Gastrocnemius medialis (tissue), 4 donors: ENCODE data around the gene KDM2B. TPM values are rescaled to one million over a fixed set of nuclear protein-coding genes. Genes with fewer than 3 reads are reported as not detected.

Experiments used
- ATAC-seq, 2 donors: fragments of 150-250 bp; one replicate each; pipeline ENCODE4 v1.9.1; 2016
- DNase-seq, 2 donors: peaks; one replicate each; pipeline ENCODE4 v3.0.0-alpha.2; 2019
- H3K27ac ChIP-seq, 4 donors: fragments of 200-600 bp; sonication (generic); 1 replicate in 1 of 4; 2 replicates in 3 of 4; pipeline ENCODE4 v1.5.1; 2016 to 2018; ENCODE audit warnings: mild to moderate bottlenecking in 2 of 4, moderate library complexity in 1 of 4
- H3K27me3 ChIP-seq, 3 donors: fragments of 200-600 bp; sonication (generic) in 2 of 3; 1 replicate in 1 of 3; 2 replicates in 2 of 3; pipeline versions ENCODE4 v1.5.1 to v1.6.0; 2016 to 2019; ENCODE audit warnings: mild to moderate bottlenecking in 1 of 3, moderate library complexity in 1 of 3
- H3K36me3 ChIP-seq, 2 donors: fragments of 200-600 bp; sonication (generic) in 1 of 2; one replicate each; pipeline ENCODE4 v1.5.1; 2017 to 2018
- H3K4me1 ChIP-seq, 2 donors: fragments of 200-600 bp; sonication (generic) in 1 of 2; one replicate each; pipeline ENCODE4 v1.5.1; 2016 to 2017; ENCODE audit warnings: mild to moderate bottlenecking in 2 of 2
- H3K4me3 ChIP-seq, 4 donors: fragments of 200-600 bp; sonication (generic) in 3 of 4; 1 replicate in 1 of 4; 2 replicates in 3 of 4; pipeline ENCODE4 v1.5.1; 2016 to 2019; ENCODE audit warnings: mild to moderate bottlenecking in 2 of 4
- H3K9me3 ChIP-seq, 3 donors: fragments of 200-600 bp; sonication (generic) in 2 of 3; 1 replicate in 1 of 3; 2 replicates in 2 of 3; pipeline ENCODE4 v1.5.1; 2016 to 2019
- POLR2A ChIP-seq, 2 donors: fragments of 450-650 bp; IDR thresholded peaks; one replicate each; pipeline ENCODE4 v1.6.1; 2017; ENCODE audit warnings: antibody characterized with exemption in 2 of 2, mild to moderate bottlenecking in 2 of 2, moderate library complexity in 2 of 2
- in situ Hi-C, 4 donors: fragments of 200-750 bp; cut with MboI; loops; one replicate each; pipeline versions ENCODE4 v1.15.0 to v1.8.0; 2017; ENCODE audit warnings: low sequenced_read_pairs in 4 of 4
- intact Hi-C: fragments of 100-400 bp; cut with DNase I; formaldehyde crosslinking; loops from one replicate; pipeline ENCODE4 v1.15.1; 2023; ENCODE audit warnings: low total_unique reads
- total RNA-seq, 4 donors: library from RNA; depleted of rRNA; stranded (reverse); fragments of >200 nt; gene quantifications; one replicate each; pipeline versions ENCODE4 v1.1.0 to v1.2.3, GENCODE V29; 2016
- TF ChIP-seq, protein P1 (sequence below), 5 experiments: fragments of 450-650 bp in 3 of 5; fragments of 200-600 bp in 2 of 5; sonication (generic) in 2 of 5; IDR thresholded peaks in 4 of 5; conservative IDR thresholded peaks in 1 of 5; 1 replicate in 4 of 5; 2 replicates in 1 of 5; pipeline ENCODE4 v1.5.1; 2016 to 2019; ENCODE audit warnings: antibody characterized with exemption in 5 of 5, mild to moderate bottlenecking in 3 of 5, moderate library complexity in 3 of 5

The KDM2B gene
- total RNA-seq, 4 donors from 2014 or later, result 4.8 to 9.4 (median 8.3) TPM

DNA sequence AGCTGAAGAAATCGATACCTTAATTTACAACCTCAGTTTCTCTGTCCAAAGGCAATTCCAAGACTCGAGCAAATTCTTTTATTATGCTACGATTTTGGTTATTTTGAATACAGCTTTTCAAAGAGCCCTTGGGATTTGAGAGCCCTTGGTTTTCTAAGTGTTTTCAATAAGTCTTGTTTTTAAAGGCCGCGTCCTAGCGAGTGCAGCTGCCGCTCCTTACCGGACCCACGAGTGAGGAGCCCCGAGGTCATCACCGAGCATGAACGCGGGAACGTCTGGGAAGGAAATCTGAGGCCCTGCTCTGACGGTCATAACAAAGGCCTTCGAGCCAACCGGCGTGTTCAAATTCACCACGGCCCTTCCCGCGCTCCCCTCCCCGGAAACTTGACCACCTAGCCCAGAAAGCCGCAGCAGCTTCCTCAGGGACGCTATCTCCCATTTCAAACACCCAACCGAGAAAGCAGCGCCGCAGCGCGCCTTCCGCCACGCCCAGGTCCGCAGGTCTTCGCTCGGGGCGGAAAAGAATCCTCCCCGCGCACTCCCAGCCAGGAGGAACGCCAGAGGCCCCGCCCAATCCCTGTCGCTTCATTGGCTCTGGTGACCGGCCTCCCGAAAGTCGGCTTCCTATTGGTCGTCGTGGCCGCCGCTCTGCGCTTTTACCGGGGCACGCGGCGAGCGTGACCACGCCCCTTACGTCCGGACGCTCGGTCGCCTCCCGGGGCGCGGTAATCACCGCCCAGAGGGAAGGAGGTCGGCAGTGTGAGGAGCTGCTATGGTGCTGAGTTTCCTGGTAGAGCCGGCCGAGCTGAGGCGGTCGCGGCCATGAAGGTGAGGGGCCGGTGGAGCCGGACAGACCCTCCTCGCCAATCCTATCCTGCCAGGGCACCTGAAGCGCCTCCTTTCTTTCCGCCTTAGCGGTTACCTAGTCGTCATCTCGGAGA is 181.2 kb downstream of the KDM2B start, which contains the start of gene RNF34:
TSS of gene RNF34 (plus strand) at position 728 of the 941 bp plus-strand sequence. CDS start at position 823, 95 bp downstream.
- intact Hi-C loops, result loop anchor here (1.0 to 10.0 kb wide), 5 partner anchors 26 to 865 kb away; partner anchors contain the start of genes ANAPC5, CAMKK2 and RNF10
- ATAC-seq (peak; percentile 92 to 94), DNase-seq (peak; percentile 99)
- TF ChIP-seq, protein P1, sequence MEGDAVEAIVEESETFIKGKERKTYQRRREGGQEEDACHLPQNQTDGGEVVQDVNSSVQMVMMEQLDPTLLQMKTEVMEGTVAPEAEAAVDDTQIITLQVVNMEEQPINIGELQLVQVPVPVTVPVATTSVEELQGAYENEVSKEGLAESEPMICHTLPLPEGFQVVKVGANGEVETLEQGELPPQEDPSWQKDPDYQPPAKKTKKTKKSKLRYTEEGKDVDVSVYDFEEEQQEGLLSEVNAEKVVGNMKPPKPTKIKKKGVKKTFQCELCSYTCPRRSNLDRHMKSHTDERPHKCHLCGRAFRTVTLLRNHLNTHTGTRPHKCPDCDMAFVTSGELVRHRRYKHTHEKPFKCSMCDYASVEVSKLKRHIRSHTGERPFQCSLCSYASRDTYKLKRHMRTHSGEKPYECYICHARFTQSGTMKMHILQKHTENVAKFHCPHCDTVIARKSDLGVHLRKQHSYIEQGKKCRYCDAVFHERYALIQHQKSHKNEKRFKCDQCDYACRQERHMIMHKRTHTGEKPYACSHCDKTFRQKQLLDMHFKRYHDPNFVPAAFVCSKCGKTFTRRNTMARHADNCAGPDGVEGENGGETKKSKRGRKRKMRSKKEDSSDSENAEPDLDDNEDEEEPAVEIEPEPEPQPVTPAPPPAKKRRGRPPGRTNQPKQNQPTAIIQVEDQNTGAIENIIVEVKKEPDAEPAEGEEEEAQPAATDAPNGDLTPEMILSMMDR (IDR thresholded peaks at IDR 0.05 in 4 of 5, conservative IDR thresholded peaks at IDR 0.05 in 1 of 5), result peak in 1 of 5 experiments; percentile 25
- peak; percentile 99 for TF ChIP-seq POLR2A (IDR thresholded peaks at IDR 0.05)
- H3K9me3 ChIP-seq, result no peaks in the 10 kb centered on the region
- peaks cover 40 to 41% of the 10 kb centered on the region in 2 donors for H3K4me1 ChIP-seq
- H3K4me3 ChIP-seq, result peak within 1 kb of the TSS; percentile 90 to 97 (median 93)
- H3K27ac ChIP-seq, result peak within 1 kb of the TSS; percentile 97 to 99 (median 98)
- no peaks in the 10 kb centered on the region for H3K27me3 ChIP-seq
- H3K36me3 ChIP-seq, result no peaks in the 10 kb centered on the region
- in situ Hi-C loops, result loop anchor here in 1 of 4 donors (5.0 kb wide), 1 partner anchor 37 kb away; no protein-coding TSS in a partner anchor

DNA sequence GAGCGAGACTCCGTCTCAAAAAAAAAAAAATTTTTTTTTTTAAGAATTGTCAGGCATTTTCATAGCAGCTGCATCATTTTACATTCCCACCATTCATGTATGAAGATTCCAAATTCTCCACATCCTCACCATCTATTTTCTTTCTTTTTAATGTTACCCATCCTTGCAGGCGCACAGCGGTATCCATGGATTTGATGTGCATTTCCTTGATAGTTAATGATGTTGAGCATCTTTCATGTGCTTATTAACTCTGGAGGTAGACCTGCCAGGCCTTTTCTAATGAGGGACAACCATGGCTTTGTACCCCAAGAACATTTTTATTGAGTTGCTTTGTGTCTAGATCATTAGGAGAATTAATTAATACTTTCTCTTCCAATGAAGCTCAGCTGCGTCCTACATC is 182.5 kb downstream of the KDM2B start:
- Histone ChIP-seq H3K27me3 (no peaks in the 10 kb centered on the region), H3K9me3 (no peaks in the 10 kb centered on the region), H3K4me3 (no peak overlapping the region), H3K4me1 (peaks cover 29 to 31% of the 10 kb centered on the region in 2 donors), H3K27ac (peak overlapping the region in 3 of 4 donors; percentile 97 to 99 (median 98)), H3K36me3 (no peaks in the 10 kb centered on the region)
- TF ChIP-seq, protein P1 (IDR thresholded peaks at IDR 0.05 in 4 of 5, conservative IDR thresholded peaks at IDR 0.05 in 1 of 5), result no peak
- DNase-seq (no peak), ATAC-seq (no peak)
- in situ Hi-C loops (loop anchor here in 1 of 4 donors (5.0 kb wide), 1 partner anchor 36 kb away; no protein-coding TSS in a partner anchor), intact Hi-C loops (loop anchor here (5.0 kb wide), 1 partner anchor 101 kb away; the partner anchor contains the start of gene CAMKK2)

DNA sequence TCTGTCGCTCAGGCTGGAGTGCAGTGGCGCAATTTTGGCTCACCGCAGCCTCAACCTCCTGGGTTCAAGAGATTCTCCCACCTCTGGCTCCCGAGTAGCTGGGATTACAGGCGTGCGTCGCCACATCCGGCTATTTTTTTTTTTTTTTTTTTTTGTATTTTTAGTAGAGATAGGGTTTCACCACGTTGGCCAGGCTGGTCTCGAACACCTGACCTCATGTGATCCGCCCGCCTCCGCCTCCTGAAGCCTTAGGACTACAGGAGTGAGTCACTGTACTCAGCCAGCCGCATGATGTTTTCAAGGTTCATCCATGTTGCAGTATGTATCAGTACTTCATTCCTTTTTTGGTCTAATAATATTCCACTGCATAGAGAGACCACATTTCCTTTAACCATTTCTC is 183.3 kb downstream of the KDM2B start:
- in situ Hi-C loops (loop anchor here in 1 of 4 donors (5.0 kb wide), 1 partner anchor 35 kb away; no protein-coding TSS in a partner anchor), intact Hi-C loops (loop anchor here (5.0 kb wide), 1 partner anchor 100 kb away; the partner anchor contains the start of gene CAMKK2)
- TF ChIP-seq, protein P1 (IDR thresholded peaks at IDR 0.05 in 4 of 5, conservative IDR thresholded peaks at IDR 0.05 in 1 of 5), result no peak
- no peak for TF ChIP-seq POLR2A (IDR thresholded peaks at IDR 0.05)

DNA sequence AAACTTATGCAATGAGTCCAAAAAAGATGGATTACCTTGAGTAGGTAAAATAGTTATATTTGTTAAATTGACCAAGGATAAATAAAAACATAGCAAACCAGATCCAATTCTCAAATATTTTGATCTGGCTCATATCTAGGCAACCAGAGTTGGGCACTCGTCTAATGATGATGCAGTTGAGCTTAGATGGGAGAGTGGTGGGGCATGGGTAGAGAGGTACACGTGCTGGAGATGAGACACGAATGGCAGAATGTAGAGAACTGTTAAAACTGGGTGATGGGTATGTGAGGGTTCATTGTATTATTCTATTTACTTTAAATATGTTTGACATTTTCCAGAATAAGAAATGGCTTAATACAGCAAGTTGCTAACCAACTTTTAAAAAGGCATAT is 188.5 kb downstream of the KDM2B start:
- H3K9me3 ChIP-seq, result no peaks in the 10 kb centered on the region
- TF ChIP-seq, protein P1 (IDR thresholded peaks at IDR 0.05 in 4 of 5, conservative IDR thresholded peaks at IDR 0.05 in 1 of 5), result no peak
- TF ChIP-seq POLR2A (IDR thresholded peaks at IDR 0.05), result no peak
- H3K4me3 ChIP-seq, result no peak overlapping the region
- H3K27me3 ChIP-seq, result no peaks in the 10 kb centered on the region
- H3K27ac ChIP-seq, result no peak overlapping the region
- ATAC-seq (no peak), DNase-seq (no peak)
- intact Hi-C loops (no loop called here), in situ Hi-C loops (no loop called here)
- H3K4me1 ChIP-seq, result peaks cover 0 to 3% of the 10 kb centered on the region in 2 donors
- H3K36me3 ChIP-seq, result no peaks in the 10 kb centered on the region

More for the DNA sequence above, 183.3 kb downstream of the KDM2B start:
- no peak overlapping the region for H3K4me3 ChIP-seq
- H3K9me3 ChIP-seq, result no peaks in the 10 kb centered on the region
- no peaks in the 10 kb centered on the region for H3K36me3 ChIP-seq
- no peak for ATAC-seq
- no peaks in the 10 kb centered on the region for H3K27me3 ChIP-seq
- no peak overlapping the region for H3K27ac ChIP-seq
- no peak for DNase-seq
- peaks cover 26 to 29% of the 10 kb centered on the region in 2 donors for H3K4me1 ChIP-seq
